Nephron (organoid): Measurements from ENCODE around the gene CST7.

Experiments used
- H3K27ac Mint-ChIP-seq, 3 experiments: 2 replicates each; pipeline ENCODE4 v1.8.0; 2020; ENCODE audit warnings: mixed read lengths in 3 of 3, mild to moderate bottlenecking in 2 of 3, moderate library complexity in 1 of 3
- H3K27me3 Mint-ChIP-seq: 2 replicates; pipeline ENCODE4 v1.8.0; 2021; ENCODE audit warnings: low read depth, mild to moderate bottlenecking, moderate library complexity, mixed read lengths
- H3K36me3 Mint-ChIP-seq: 2 replicates; pipeline ENCODE4 v1.8.0; 2020; ENCODE audit warnings: low read depth, mixed read lengths
- H3K4me1 Mint-ChIP-seq: 2 replicates; pipeline ENCODE4 v1.8.0; 2020; ENCODE audit warnings: mixed read lengths
- H3K4me3 Mint-ChIP-seq, 3 experiments: 2 replicates each; pipeline ENCODE4 v1.8.0; 2020; ENCODE audit warnings: mild to moderate bottlenecking in 3 of 3, mixed read lengths in 3 of 3, moderate library complexity in 2 of 3
- H3K9me3 Mint-ChIP-seq: 2 replicates; pipeline ENCODE4 v1.8.0; 2020; ENCODE audit warnings: mixed read lengths
- TF ChIP-seq, protein P1 (sequence below), 3 experiments: fragments of 200-600 bp; sonication (generic); IDR thresholded peaks; one replicate each; pipeline ENCODE4 v1.5.0; 2021; ENCODE audit warnings: antibody characterized with exemption in 3 of 3; ENCODE audit not compliant: unreplicated experiment in 3 of 3

CST7 gene, protein sequence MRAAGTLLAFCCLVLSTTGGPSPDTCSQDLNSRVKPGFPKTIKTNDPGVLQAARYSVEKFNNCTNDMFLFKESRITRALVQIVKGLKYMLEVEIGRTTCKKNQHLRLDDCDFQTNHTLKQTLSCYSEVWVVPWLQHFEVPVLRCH

DNA sequence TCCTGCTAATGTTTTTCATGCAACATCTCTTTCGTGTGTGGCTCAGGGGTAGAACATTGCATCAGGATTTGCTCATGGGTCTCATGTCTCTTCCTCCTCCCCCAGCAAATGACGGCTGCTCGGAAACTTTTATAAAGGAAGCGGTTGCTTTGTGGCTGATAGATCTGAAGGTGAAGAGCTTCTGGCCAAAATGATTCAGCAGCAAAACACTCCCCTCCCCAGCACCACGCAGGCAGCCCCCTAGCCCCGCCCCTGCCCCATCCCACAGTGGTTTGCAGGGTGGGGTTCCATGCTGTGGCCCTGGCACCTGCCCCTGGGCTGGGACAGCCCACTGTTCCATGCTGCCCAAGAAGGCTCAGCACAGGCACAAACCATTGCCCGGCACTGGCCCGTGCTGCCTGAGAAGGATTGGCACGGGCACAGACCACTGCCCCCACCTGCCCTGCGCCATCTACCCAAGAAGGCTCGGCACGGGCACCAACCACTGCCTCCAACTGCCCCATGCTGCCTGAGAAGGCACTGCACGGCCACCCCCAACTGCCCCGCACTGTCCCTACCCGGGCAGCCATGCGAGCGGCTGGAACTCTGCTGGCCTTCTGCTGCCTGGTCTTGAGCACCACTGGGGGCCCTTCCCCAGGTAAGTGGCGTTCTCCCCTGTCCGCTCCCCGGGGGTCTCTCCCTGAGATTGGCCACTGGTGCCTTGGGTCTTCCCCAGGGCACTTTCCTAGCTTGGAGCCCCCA lies at the start of gene CST7:
Gene CST7 (plus strand): TSS at position 331 of the 741 bp plus-strand sequence. CDS start 237 bp downstream, at position 568.
- TF ChIP-seq, protein P1, sequence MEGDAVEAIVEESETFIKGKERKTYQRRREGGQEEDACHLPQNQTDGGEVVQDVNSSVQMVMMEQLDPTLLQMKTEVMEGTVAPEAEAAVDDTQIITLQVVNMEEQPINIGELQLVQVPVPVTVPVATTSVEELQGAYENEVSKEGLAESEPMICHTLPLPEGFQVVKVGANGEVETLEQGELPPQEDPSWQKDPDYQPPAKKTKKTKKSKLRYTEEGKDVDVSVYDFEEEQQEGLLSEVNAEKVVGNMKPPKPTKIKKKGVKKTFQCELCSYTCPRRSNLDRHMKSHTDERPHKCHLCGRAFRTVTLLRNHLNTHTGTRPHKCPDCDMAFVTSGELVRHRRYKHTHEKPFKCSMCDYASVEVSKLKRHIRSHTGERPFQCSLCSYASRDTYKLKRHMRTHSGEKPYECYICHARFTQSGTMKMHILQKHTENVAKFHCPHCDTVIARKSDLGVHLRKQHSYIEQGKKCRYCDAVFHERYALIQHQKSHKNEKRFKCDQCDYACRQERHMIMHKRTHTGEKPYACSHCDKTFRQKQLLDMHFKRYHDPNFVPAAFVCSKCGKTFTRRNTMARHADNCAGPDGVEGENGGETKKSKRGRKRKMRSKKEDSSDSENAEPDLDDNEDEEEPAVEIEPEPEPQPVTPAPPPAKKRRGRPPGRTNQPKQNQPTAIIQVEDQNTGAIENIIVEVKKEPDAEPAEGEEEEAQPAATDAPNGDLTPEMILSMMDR (IDR thresholded peaks at IDR 0.05; ENCODE audit: unreplicated experiment in 3 of 3), result no peak
- peaks cover 27% of the 10 kb centered on the region for H3K9me3 Mint-ChIP-seq
- H3K27me3 Mint-ChIP-seq, result peaks cover 8% of the 10 kb centered on the region
- H3K36me3 Mint-ChIP-seq, result no peaks in the 10 kb centered on the region
- no peaks in the 10 kb centered on the region for H3K4me1 Mint-ChIP-seq
- no peak within 1 kb of the TSS for H3K4me3 Mint-ChIP-seq
- H3K27ac Mint-ChIP-seq, result no peak within 1 kb of the TSS

DNA sequence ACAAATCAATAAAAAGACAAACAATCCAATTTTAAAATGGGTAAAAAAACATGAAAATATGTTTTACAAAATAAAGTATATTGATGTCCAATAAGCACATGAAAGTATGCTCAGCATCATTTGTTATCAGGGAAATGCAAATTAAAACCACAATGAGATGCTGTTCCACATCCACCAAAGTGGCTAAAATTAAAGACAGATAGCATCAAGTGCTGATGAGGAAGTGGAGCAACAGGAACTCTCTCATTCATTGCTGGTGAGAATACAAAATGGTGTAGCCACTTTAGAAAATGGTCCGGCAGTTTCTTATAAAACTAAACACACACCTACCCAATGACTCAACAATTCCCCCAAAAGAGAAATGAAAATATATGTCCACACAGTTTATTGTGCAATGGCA lies 42.3 kb upstream of the CST7 start:
- peaks cover 12% of the 10 kb centered on the region for H3K9me3 Mint-ChIP-seq
- H3K36me3 Mint-ChIP-seq, result no peaks in the 10 kb centered on the region
- peaks cover 6% of the 10 kb centered on the region for H3K27me3 Mint-ChIP-seq
- no peak overlapping the region for H3K27ac Mint-ChIP-seq
- TF ChIP-seq, protein P1 (IDR thresholded peaks at IDR 0.05; ENCODE audit: unreplicated experiment in 3 of 3), result no peak
- H3K4me1 Mint-ChIP-seq, result no peaks in the 10 kb centered on the region
- no peak overlapping the region for H3K4me3 Mint-ChIP-seq

DNA sequence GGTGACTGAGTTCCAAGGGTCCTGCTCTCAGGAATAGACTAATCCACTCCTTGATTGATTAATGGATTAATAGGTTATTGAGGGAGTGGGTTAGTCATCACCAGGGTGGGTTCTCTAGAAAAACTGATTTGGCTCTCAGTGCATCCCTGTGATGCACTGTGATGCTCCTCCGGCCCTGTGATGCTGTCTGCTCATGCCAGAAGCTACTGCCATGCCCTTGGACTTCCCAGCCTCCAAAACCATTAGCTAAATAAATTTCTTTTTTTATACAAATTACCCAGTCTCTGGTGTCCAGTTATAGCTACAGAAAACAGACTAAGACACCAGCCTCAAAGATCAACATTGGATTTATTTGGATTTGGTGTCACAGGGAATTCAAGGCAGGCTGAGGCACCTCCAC lies 40.4 kb upstream of the CST7 start:
- no peak overlapping the region for H3K27ac Mint-ChIP-seq
- H3K9me3 Mint-ChIP-seq, result peaks cover 8% of the 10 kb centered on the region
- no peaks in the 10 kb centered on the region for H3K36me3 Mint-ChIP-seq
- H3K27me3 Mint-ChIP-seq, result peaks cover 12% of the 10 kb centered on the region
- TF ChIP-seq, protein P1 (IDR thresholded peaks at IDR 0.05; ENCODE audit: unreplicated experiment in 3 of 3), result no peak
- no peak overlapping the region for H3K4me3 Mint-ChIP-seq
- H3K4me1 Mint-ChIP-seq, result no peaks in the 10 kb centered on the region

DNA sequence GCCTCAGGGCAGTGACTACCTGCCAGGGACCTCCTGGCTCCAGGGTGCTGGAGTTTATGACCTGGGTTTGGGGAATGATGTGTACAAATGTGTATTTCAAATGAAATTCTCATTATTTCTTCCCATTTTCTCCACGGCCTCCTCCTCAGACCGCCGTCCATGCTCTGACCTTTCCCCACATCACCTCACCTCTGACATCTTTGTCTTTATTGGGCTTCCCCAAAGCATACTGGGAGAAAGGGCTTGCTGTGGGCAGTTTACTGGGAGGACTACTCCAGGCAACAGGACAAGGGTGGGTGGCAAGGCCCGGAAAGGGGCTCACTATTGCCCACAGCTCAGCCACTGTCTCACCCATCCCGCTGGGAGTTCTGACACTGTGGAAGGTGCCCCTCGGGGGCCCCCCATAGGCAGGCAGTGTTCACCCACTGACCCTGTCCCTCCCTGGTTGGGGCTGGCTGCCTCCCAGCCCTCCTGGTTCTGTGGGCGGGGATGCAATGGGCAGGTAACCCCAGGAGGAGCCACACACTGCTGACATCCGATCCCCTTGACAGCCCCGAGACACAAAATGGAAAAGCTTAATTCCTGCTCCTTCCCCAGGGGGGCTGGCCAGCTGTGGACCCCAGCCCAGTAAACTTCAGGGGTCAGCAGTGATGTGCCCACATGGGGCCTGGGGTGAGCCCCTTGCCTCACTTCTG lies 39.8 kb upstream of the CST7 start:
- Mint-ChIP-seq H3K27ac (no peak overlapping the region), H3K36me3 (no peaks in the 10 kb centered on the region), H3K4me1 (no peaks in the 10 kb centered on the region), H3K27me3 (peaks cover 12% of the 10 kb centered on the region), H3K4me3 (no peak overlapping the region), H3K9me3 (peaks cover 8% of the 10 kb centered on the region)
- TF ChIP-seq, protein P1 (IDR thresholded peaks at IDR 0.05; ENCODE audit: unreplicated experiment in 3 of 3), result no peak

DNA sequence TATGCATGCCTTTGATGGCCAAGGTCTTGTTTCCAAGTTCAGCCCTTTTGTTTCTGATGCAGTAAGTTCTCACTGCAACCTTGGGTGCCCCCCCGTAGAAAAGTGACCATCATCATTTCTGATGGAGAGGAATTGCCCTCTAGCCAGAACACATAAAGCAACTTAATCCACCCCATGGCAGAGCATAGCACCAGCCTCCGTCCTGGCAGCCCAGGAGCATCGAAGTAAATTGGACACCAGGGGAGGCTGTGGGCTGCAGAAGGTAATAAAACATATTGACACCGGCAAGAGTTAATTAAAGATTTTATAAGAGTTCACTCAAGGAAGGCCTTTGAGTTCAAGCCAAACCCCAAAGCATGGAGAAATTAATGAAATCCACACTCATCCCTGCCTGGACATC lies 39.2 kb upstream of the CST7 start:
- no peaks in the 10 kb centered on the region for H3K36me3 Mint-ChIP-seq
- no peak overlapping the region for H3K4me3 Mint-ChIP-seq
- H3K27me3 Mint-ChIP-seq, result peaks cover 12% of the 10 kb centered on the region
- H3K27ac Mint-ChIP-seq, result no peak overlapping the region
- H3K4me1 Mint-ChIP-seq, result no peaks in the 10 kb centered on the region
- TF ChIP-seq, protein P1 (IDR thresholded peaks at IDR 0.05; ENCODE audit: unreplicated experiment in 3 of 3), result no peak
- H3K9me3 Mint-ChIP-seq, result peaks cover 8% of the 10 kb centered on the region
